ENCODE measurements around the gene PODXL.

PODXL gene

DNA sequence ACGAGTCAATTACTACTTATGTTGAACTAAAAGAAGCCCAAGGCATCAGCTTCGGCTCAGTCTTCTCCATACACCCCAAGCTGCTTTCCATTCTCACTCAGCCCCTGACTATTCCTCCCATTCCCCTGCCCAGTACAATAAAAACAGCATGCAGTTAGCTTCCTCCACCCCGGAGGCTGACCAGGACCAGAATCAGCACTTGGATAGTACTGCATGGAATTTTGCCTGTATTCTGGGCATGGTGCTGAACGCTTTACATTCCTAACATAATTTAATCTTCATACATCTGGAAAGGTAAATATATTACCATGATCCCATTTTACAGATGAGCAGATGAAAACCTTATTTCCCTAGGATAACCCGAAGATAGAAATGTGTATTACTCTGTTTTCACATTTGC lies 7.5 kb upstream of the PODXL start:
- DNase-seq (ENCODE audit: extremely low read depth, insufficient read length), result no peak
- 0 out of 2 replicates have a peak, but pooled peaks cover 2% of the 10 kb centered on the region for H3K27me3 ChIP-seq (replicated peaks; ENCODE audit: control insufficient read depth, insufficient read depth, low read length)
- no peak overlapping the region for H3K4me3 ChIP-seq (replicated peaks; ENCODE audit: low read depth, low read length)
- TF ChIP-seq, protein P1, sequence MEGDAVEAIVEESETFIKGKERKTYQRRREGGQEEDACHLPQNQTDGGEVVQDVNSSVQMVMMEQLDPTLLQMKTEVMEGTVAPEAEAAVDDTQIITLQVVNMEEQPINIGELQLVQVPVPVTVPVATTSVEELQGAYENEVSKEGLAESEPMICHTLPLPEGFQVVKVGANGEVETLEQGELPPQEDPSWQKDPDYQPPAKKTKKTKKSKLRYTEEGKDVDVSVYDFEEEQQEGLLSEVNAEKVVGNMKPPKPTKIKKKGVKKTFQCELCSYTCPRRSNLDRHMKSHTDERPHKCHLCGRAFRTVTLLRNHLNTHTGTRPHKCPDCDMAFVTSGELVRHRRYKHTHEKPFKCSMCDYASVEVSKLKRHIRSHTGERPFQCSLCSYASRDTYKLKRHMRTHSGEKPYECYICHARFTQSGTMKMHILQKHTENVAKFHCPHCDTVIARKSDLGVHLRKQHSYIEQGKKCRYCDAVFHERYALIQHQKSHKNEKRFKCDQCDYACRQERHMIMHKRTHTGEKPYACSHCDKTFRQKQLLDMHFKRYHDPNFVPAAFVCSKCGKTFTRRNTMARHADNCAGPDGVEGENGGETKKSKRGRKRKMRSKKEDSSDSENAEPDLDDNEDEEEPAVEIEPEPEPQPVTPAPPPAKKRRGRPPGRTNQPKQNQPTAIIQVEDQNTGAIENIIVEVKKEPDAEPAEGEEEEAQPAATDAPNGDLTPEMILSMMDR (IDR thresholded peaks at IDR 0.05; ENCODE audit: insufficient read depth, low read length, poor library complexity, severe bottlenecking), result no peak
- H3K36me3 ChIP-seq (ENCODE audit: control insufficient read depth, insufficient read depth, low read length), result no peaks in the 10 kb centered on the region

DNA sequence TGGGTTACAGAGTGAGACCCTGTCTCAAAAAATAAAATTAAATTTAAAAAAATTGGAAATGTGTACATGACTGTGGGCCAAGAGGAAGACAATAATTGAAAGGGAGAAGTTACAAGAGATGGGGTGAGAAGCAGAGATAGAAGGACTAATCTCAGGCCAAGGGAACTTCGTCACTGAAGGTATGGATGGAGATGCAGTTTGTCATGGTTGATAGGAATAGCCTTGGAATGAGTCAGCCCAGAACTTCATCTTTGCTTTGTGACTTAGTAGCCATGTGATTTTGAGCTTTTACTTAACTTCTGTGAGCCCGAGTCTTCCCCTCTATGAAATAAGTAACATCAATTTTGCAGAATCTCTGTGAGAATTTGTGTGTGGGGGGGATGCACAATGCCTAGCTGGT lies 6.5 kb upstream of the PODXL start:
- no peak for DNase-seq (ENCODE audit: extremely low read depth, insufficient read length)
- H3K4me3 ChIP-seq (replicated peaks; ENCODE audit: low read depth, low read length), result no peak overlapping the region
- H3K36me3 ChIP-seq (ENCODE audit: control insufficient read depth, insufficient read depth, low read length), result no peaks in the 10 kb centered on the region
- TF ChIP-seq, protein P1 (IDR thresholded peaks at IDR 0.05; ENCODE audit: insufficient read depth, low read length, poor library complexity, severe bottlenecking), result no peak
- H3K27me3 ChIP-seq (replicated peaks; ENCODE audit: control insufficient read depth, insufficient read depth, low read length), result peaks cover 2% of the 10 kb centered on the region; the same call in 1 of the 2 replicates

DNA sequence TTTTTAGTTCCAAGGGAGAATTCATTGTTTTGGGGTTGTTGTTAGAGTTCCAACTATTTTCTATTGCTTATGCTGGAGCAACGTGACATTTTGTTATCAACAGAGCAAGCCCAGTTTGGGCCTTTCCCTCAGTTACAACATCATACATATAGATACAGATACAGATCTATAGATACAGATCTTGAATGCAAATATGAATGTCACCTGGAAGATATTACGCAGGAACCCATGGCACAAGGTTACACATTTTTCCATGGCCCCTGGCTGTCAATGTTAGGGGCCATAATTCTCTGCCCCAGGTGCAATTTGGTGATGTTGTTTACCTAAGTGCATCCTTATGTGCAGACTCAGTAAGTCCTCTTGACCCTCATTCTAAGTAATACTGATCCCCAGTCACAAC lies 3.6 kb upstream of the PODXL start:
- no peaks in the 10 kb centered on the region for H3K36me3 ChIP-seq (ENCODE audit: control insufficient read depth, insufficient read depth, low read length)
- no peak overlapping the region for H3K4me3 ChIP-seq (replicated peaks; ENCODE audit: low read depth, low read length)
- peaks cover 9% of the 10 kb centered on the region for H3K27me3 ChIP-seq (replicated peaks; ENCODE audit: control insufficient read depth, insufficient read depth, low read length)
- TF ChIP-seq, protein P1 (IDR thresholded peaks at IDR 0.05; ENCODE audit: insufficient read depth, low read length, poor library complexity, severe bottlenecking), result no peak
- DNase-seq (ENCODE audit: extremely low read depth, insufficient read length), result no peak

DNA sequence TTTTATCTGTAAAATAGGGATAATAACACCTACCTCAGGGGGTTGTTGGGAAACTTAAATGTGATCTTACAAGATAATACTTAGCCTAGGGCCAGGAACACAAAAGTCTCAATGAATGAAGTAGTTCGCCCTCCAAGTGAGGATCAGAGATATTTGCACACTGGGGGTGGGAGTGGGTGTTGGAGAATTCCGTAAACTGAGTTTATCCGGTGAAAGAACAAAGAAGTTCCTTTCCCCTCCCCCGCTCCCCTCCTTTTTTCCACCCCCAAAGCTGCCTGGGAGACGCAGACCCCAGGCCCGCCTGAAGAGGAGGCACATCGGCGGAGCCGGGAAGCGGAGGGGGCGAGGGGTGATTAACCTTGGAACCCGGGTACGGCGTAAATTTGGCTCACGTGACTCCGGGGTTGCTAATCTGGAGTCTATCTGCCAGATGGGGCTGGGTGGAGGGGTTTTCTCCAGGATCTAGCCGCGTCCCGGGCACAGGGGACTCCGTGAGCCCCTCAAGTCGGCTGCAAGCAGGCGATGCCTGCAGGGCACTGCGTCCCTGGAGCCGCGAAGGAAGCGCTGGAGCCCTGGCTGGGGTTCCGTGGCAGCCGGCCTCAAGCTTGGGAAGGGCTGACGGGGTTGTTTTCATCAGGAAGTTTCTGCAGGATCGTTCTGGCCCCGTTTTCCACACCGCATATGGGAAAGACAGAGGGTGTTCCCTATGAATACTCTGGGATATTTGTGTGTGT lies 1.4 kb upstream of the PODXL start:
- H3K4me3 ChIP-seq (replicated peaks; ENCODE audit: low read depth, low read length), result no peak overlapping the region
- peaks cover 9% of the 10 kb centered on the region for H3K27me3 ChIP-seq (replicated peaks; ENCODE audit: control insufficient read depth, insufficient read depth, low read length)
- TF ChIP-seq, protein P1 (IDR thresholded peaks at IDR 0.05; ENCODE audit: insufficient read depth, low read length, poor library complexity, severe bottlenecking), result no peak
- DNase-seq (ENCODE audit: extremely low read depth, insufficient read length), result no peak
- H3K36me3 ChIP-seq (ENCODE audit: control insufficient read depth, insufficient read depth, low read length), result no peaks in the 10 kb centered on the region

DNA sequence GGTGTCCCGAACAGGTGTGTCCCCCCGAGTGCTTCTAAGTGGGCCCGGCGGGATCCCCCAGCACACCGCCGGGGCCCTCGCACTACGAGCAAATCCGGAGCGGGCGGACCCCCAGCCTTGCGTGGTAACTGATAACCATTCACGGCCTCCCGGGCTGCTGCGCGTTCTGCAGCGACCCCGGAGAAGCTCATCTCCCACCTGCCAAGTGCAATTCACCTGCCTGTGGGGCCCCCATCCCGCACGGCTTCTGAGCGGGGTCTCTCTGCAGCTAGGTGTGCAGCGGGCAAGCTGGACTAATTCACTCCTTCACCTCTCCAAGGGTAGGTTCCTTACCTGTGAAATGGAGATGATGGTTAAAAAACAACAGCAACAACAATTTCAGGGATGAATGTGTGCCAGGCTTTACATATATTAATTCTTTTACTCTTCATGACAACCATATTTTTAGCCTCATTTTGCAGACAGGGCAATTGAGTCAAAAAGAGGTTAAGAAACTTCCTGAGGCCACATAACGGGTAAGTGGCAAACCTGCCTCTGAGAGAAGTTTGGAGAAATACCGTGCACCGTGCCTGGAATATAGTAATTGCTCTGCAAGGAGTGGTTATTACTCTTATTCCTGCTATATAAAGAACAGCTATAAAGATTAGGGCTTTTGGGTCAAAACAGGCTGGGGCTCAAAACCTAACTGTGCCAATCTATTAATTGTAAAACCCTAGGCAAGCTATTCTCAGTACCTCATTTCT lies 652 bp upstream of the PODXL start:
- H3K36me3 ChIP-seq (ENCODE audit: control insufficient read depth, insufficient read depth, low read length), result no peaks in the 10 kb centered on the region
- H3K4me3 ChIP-seq (replicated peaks; ENCODE audit: low read depth, low read length), result peak overlapping the region; percentile 41
- DNase-seq (ENCODE audit: extremely low read depth, insufficient read length), result no peak
- TF ChIP-seq, protein P1 (IDR thresholded peaks at IDR 0.05; ENCODE audit: insufficient read depth, low read length, poor library complexity, severe bottlenecking), result no peak
- peaks cover 9% of the 10 kb centered on the region for H3K27me3 ChIP-seq (replicated peaks; ENCODE audit: control insufficient read depth, insufficient read depth, low read length)
